ENCODE data around the gene DLL1.

DLL1 gene

GRCh38 chr6:170274713-170275560 lies 15.9 kb downstream of the DLL1 start:
- TF ChIP-seq EZH2 (IDR thresholded peaks at IDR 0.05; ENCODE audit: borderline replicate concordance, low read length) (no peak), CTCF (IDR thresholded peaks at IDR 0.05; ENCODE audit: low read length) (no peak)
- H3F3A ChIP-seq (ENCODE audit: insufficient read depth, low read length): peaks cover 4% of the 10 kb centered on the region; the same call in 1 of the 2 replicates
- H3K9me3 ChIP-seq (ENCODE audit: low read length): no peaks in the 10 kb centered on the region
- no peak overlapping the region for H3K9ac ChIP-seq (ENCODE audit: low read length)
- no peaks in the 10 kb centered on the region for H3K36me3 ChIP-seq (ENCODE audit: insufficient read depth, low read length)
- no peak overlapping the region for H2AFZ ChIP-seq (ENCODE audit: low read length)
- H3K4me3 ChIP-seq (ENCODE audit: low read depth, low read length, poor library complexity, severe bottlenecking): no peak overlapping the region
- no peaks in the 10 kb centered on the region for H3K9me2 ChIP-seq (ENCODE audit: low read depth, low read length)
- no peak overlapping the region for H3K27ac ChIP-seq (ENCODE audit: low read depth, low read length, poor library complexity, severe bottlenecking)
- H3K4me2 ChIP-seq (ENCODE audit: low read length): no peak overlapping the region
- no peaks in the 10 kb centered on the region for H3K79me2 ChIP-seq (ENCODE audit: insufficient read depth, low read length)
- H4K20me1 ChIP-seq (ENCODE audit: insufficient read depth, low read length): no peaks in the 10 kb centered on the region
- H3K4me1 ChIP-seq (ENCODE audit: insufficient read depth, low read length, severe bottlenecking): peaks cover 26% of the 10 kb centered on the region
- H3K27me3 ChIP-seq (ENCODE audit: insufficient read depth, low read length): 0 out of 2 replicates have a peak, but pooled peaks cover 7% of the 10 kb centered on the region

- Histone ChIP-seq H4K20me1 (ENCODE audit: insufficient read depth, low read length) (no peaks in the 10 kb centered on the region), H3K27me3 (ENCODE audit: insufficient read depth, low read length) (0 out of 2 replicates have a peak, but pooled peaks cover 7% of the 10 kb centered on the region), H3K36me3 (ENCODE audit: insufficient read depth, low read length) (no peaks in the 10 kb centered on the region), H2AFZ (ENCODE audit: low read length) (no peak overlapping the region), H3K79me2 (ENCODE audit: insufficient read depth, low read length) (no peaks in the 10 kb centered on the region), H3K4me3 (ENCODE audit: low read depth, low read length, poor library complexity, severe bottlenecking) (no peak overlapping the region), H3K4me2 (ENCODE audit: low read length) (no peak overlapping the region), H3F3A (ENCODE audit: insufficient read depth, low read length) (no peaks in the 10 kb centered on the region), H3K27ac (ENCODE audit: low read depth, low read length, poor library complexity, severe bottlenecking) (no peak overlapping the region), H3K9me3 (ENCODE audit: low read length) (no peaks in the 10 kb centered on the region), H3K4me1 (ENCODE audit: insufficient read depth, low read length, severe bottlenecking) (peaks cover 13% of the 10 kb centered on the region), H3K9ac (ENCODE audit: low read length) (no peak overlapping the region), H3K9me2 (ENCODE audit: low read depth, low read length) (no peaks in the 10 kb centered on the region)
- no peak for TF ChIP-seq CTCF (IDR thresholded peaks at IDR 0.05; ENCODE audit: low read length)
These were observed 17.2 kb downstream of the DLL1 start for GRCh38 chr6:170273681-170274080.

- Histone ChIP-seq H2AFZ (ENCODE audit: low read length) (no peak overlapping the region), H3K36me3 (ENCODE audit: insufficient read depth, low read length) (no peaks in the 10 kb centered on the region), H4K20me1 (ENCODE audit: insufficient read depth, low read length) (no peaks in the 10 kb centered on the region)
These were observed 17.7 kb downstream of the DLL1 start for GRCh38 chr6:170273191-170273590.

More at GRCh38 chr6:170273191-170273590, 17.7 kb downstream of the DLL1 start:
- peaks cover 8% of the 10 kb centered on the region for H3K4me1 ChIP-seq (ENCODE audit: insufficient read depth, low read length, severe bottlenecking)
- 0 out of 2 replicates have a peak, but pooled peaks cover 7% of the 10 kb centered on the region for H3K27me3 ChIP-seq (ENCODE audit: insufficient read depth, low read length)
- TF ChIP-seq CTCF (IDR thresholded peaks at IDR 0.05; ENCODE audit: low read length) (no peak), EZH2 (IDR thresholded peaks at IDR 0.05; ENCODE audit: borderline replicate concordance, low read length) (no peak)
- H3K4me2 ChIP-seq (ENCODE audit: low read length): no peak overlapping the region
- no peaks in the 10 kb centered on the region for H3K9me2 ChIP-seq (ENCODE audit: low read depth, low read length)
- H3K4me3 ChIP-seq (ENCODE audit: low read depth, low read length, poor library complexity, severe bottlenecking): no peak overlapping the region
- no peak overlapping the region for H3K9ac ChIP-seq (ENCODE audit: low read length)
- H3F3A ChIP-seq (ENCODE audit: insufficient read depth, low read length): no peaks in the 10 kb centered on the region
- no peaks in the 10 kb centered on the region for H3K9me3 ChIP-seq (ENCODE audit: low read length)
- H3K79me2 ChIP-seq (ENCODE audit: insufficient read depth, low read length): no peaks in the 10 kb centered on the region
- no peak overlapping the region for H3K27ac ChIP-seq (ENCODE audit: low read depth, low read length, poor library complexity, severe bottlenecking)
